ENCODE measurements around the gene C13orf42.

C13orf42 gene

GRCh38 chr13:51064753-51065152 lies 46.3 kb downstream of the C13orf42 start:
- no peak for DNase-seq

GRCh38 chr13:51063909-51064308 lies 47.2 kb downstream of the C13orf42 start:
- no peak for DNase-seq

DNA sequence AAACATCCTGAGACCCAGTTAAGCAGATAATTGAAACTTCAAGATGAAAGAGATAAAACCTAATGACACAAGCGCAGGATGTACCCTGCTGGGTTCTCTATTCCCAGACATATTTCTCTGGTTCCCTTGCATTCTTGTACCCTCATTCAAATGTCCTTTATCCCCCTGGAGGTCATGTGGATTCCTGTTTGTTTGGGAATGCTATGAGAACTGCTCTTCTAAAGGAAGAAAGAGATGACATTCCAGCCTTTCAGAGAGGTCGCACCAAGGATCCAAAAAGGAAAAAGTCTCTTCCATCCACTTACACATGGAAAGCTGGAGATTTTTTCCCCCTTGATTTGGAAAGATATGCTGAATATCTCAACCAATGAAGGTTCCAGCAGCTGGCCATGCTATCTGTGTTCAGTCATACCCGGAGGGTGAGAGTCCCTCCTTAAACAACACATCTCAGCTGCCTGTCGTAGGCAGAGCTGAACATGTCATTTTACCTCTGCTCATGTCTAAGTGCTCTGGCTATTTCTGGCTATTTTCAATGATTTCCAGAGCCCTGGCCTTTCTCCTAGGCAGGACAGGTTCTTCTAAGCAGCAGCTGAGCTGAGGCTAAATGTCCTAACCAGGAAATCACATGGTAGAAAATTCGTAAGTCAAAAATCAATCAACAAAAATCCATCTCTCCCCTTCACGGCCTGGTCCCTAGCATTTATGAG lies 52.5 kb downstream of the C13orf42 start:
- DNase-seq = no peak

- no peak for DNase-seq
Observed at GRCh38 chr13:51057906-51058305, 53.2 kb downstream of the C13orf42 start.

DNA sequence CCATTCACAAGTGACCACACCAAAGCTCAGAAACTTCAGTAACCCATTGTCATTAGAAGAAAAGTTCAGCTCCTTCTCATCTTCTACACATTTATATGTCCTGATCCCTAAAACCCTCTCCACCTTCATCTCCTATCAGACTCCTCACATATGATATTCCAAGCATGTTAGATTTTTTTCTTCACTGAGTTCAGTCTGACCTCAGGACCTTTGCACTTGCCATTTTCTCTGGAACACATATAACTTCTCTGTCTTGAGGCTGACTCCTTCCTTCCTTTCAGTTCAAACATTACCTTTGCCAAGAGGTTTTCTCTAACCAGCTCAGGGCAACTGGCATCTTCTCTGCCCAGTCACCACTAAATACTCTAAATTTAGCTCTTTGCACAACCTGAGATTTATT lies 54.1 kb downstream of the C13orf42 start:
- DNase-seq = no peak

DNA sequence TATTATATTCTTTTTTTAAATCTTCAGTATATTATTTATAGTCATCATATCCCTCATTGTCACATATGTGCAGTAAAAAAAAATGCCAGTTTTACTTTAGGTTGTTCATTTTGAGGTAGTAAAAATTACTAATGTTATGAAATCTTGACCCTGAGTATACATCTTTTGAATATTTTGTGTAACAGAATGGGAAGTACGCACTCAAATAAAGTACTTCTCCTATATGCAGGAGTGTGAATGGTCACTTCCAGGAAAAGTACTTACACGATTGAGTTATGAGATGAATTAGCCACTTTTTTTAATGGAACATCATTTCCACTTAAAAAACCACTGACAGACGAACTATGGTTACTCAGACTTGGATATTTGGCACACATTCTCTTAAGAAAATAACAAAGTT lies 58.5 kb downstream of the C13orf42 start:
- DNase-seq = no peak

DNA sequence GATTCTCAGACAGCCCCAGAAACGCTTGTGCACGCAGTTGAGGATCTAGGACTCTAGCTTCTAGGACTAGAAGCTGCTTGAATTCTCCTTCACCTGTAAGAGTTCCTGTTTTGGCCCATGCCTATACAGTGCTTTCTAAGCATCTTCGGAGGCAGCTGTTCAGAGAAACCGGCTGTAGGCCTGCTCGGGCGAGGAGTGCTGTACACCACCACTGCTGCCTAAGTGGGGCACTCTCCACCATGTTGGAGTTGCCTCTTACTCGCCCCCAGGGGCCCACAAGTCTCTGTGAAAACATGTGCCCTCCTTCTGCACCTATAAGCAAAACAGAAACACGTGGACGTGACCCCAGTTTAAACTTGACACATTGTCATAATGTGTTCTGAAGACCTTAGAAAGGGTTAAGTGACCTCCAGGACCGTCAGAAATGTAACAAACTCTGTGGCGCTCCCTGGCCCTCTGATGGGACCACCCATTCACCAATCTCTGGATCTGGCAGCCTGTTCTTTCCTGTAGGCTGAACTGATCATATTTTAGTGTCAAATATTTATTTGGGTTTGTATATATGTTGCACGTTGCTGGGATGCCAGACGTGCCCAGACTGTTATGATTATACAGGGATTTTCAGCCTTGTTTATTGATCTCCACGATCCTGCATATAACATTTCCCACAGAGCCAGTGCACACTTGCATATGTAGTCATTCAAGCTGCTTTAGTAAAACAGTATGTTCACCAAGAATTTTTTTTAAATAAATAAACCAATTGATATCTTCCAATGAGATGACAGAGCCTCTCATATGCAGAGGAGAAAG lies 60.8 kb downstream of the C13orf42 start:
- no peak for DNase-seq

GRCh38 chr13:51048616-51049015 lies 62.5 kb downstream of the C13orf42 start:
- DNase-seq = no peak

DNA sequence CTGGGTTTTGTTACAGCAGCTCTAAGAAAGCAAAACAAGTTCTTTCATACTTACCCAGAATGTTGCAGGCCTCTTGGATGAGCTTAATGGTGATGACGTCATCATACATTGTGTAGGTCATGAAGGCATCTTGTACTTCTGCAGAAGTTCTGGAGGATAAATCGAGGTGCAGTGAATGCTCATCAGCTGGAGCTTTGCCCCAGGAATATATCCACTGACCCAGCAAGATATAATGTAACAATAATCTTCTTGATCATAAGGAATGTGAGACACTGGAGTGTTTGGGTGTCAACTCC lies 63.0 kb downstream of the C13orf42 start:
- DNase-seq = no peak

- DNase-seq = no peak
Observed at GRCh38 chr13:51047434-51048165, 63.5 kb downstream of the C13orf42 start.

DNA sequence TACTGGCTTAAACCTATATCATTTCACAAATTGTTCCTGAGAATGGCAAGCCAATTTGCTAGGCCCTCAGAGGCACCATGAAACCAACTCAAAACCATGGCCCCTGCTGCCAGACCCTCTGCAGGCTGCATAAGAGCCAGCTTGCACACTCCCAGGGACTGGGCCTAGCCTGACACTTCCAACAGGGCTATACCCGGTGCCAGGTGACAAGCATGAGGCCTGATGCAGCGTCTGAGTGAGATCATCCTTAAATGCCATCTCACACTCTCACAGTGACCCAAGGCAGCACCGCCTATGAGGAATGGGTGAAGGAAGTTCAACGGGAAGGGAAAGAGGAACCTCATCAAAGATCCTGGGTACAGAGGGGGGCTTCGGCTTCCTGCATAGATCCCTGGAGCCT lies 65.6 kb downstream of the C13orf42 start:
- no peak for DNase-seq

- no peak for DNase-seq
Observed at GRCh38 chr13:51044023-51044665, 66.9 kb downstream of the C13orf42 start.

DNA sequence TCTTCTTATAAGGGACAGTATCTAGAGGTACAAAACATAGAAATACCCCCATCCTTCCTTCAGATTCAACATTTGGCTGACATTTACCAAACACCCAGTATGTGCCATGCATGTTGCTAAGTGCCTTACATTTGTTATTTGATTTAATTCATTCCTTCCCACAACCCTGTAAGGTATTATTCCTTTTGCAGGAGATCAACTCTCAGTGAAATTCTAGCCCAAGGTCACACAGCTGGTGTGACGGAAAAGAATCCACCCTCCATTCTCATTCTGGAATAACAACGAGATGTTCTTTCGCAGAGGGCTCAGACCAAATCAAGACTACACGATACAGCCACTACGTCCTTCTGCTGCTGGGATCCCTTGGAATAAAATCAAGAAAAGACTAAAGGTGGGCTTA lies 67.8 kb downstream of the C13orf42 start:
- no peak for DNase-seq

DNA sequence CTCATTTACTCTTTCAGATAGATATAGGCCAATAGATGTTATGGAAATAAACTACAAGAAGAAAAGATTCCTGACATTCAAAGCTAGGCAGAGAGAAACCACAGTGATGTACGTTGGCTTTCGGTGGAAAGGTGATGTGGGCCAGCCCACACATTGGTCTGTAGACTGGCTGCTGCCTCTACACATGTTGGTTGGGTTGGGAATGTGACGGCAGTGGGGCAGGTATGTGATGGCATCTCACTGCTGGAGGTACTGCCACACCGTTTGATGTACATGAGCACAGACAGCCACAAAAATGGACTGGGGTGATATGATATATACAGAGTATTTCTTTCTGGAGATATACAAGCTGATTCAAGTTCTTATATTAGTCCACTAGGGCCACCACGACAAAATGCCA lies 69.4 kb downstream of the C13orf42 start:
- no peak for DNase-seq

DNA sequence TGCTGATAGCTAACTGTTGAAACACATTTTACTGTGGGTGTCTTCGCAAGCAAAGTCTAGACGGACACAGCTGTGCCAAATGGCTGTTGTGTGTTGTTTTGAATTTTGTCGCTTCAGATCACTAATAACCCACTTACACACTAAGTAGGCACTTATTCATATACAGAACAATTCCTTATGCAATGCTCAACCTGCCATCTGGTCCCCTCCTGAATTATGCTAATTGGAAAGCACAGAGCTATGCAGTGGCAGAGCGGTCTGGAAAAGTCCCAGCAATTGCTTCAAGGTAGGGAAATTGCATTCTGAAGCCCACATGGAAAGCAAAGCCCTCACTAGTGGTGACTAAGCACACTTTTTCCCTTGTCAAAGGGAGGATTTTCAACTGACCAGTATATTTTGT lies 69.9 kb downstream of the C13orf42 start:
- DNase-seq = no peak

GRCh38 chr13:51040431-51040830 lies 70.6 kb downstream of the C13orf42 start:
- DNase-seq = no peak

- no peak for DNase-seq
Observed at GRCh38 chr13:51036418-51036817, 74.7 kb downstream of the C13orf42 start.

GRCh38 chr13:51035978-51036377 lies 75.1 kb downstream of the C13orf42 start:
- DNase-seq = no peak

GRCh38 chr13:51035469-51035868 lies 75.6 kb downstream of the C13orf42 start:
- DNase-seq = no peak

DNA sequence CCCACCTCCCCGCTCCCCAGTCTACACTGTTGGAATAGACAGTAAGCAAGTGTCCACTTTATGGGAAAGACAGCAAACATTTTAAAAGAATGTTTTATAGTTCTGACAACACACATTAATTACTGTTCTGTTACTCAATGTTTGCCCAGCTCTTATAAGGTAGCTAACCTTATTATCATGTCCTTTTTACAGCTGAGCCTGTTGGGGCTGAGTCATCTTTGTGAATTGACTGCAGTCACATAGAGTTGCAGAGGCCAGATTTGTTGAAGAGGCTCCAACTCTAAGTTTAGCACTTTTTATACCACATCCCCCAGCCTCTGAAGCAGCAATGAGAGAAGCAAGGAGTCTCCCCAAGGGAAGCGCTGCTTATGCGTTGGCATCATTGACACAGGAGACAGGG lies 76.2 kb downstream of the C13orf42 start:
- no peak for DNase-seq

DNA sequence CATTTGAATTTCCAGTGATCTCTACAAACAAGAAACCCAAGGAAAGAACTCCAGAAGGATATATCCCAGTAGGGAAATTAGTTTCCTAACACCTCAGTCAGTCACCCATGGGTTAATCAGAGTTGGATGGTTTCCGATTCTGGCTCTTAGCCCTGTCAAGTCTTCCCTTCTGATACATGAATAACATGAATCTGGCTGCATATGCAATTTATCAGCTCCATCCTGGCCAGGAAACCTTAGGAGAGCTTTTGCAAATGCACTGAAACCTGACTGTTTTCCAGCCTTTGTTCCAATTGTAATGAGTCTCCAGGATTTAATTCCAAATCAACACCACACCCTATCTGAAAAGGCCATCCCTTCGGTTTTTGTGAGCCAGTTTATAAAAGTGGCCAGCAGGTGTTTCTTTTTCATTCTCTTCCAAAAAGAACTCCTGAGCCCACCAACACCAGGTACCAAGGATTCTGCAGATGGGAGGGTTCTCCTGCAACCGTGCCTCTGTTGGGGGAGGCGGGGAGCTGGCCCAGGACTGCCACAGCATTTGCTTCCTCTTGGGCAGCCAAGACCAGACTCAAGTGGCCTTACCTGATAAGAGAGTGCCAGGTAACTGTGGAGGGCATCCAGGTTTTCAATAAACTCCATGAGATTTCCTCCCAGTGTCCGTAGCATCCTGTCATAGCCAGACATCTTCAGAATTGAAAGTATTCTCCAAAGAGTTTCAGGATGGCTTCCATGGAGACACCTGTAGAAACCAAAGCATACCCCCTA lies 77.5 kb downstream of the C13orf42 start:
- no peak for DNase-seq

DNA sequence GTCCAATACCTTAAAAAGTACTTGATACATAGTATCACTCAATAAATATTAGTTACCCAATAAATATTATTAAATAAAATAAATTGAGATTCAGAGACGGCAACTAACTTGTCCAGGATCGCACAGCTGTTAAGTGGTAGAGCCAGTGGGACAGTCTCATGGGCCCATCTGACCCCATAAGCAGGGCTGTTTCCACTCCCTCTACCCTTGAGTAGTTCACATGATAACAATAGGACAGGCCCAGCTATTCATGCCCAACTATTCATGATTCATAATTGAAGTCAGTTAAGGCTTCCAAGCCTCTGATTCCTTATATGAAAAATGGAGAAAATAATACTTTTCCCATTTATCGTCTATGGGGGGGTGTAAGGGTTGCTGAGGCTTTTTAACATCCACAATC lies 78.2 kb downstream of the C13orf42 start:
- no peak for DNase-seq
